Left lung (tissue), 14 donors: ENCODE measurements around the gene EDN1. TPM values are rescaled to one million over a fixed set of nuclear protein-coding genes. Genes with fewer than 3 reads are reported as not detected.
A peak's percentile ranks its signal among the peaks of the same experiment; 100 is the strongest.

ENCODE experiments used
- ATAC-seq: fragments of 200-7000 bp; cut with Tn5 transposase; one replicate; pipeline ENCODE4 v1.9.1; 2020; ENCODE audit warnings: moderate library complexity
- DNase-seq, 4 donors: peaks; one replicate each; pipeline ENCODE4 v3.0.0-alpha.2; 2013 to 2020
- H3K27ac ChIP-seq, 2 donors: fragments of 200-600 bp; sonication (generic) in 1 of 2; one replicate each; pipeline versions ENCODE4 v1.5.0 to v1.8.0; 2020 to 2021
- H3K27me3 ChIP-seq, 2 donors: fragments of 200-600 bp; sonication (generic) in 1 of 2; one replicate each; pipeline versions ENCODE4 v1.5.0 to v1.8.0; 2020 to 2021
- H3K36me3 ChIP-seq, 2 donors: fragments of 200-600 bp; sonication (generic) in 1 of 2; one replicate each; pipeline versions ENCODE4 v1.5.0 to v1.8.0; 2020 to 2021
- H3K4me1 ChIP-seq, 2 donors: fragments of 200-600 bp; one replicate each; pipeline ENCODE4 v1.8.0; 2021
- H3K4me3 ChIP-seq, 2 donors: fragments of 200-600 bp; sonication (generic) in 1 of 2; one replicate each; pipeline versions ENCODE4 v1.5.0 to v1.8.0; 2020 to 2021; ENCODE audit warnings: mild to moderate bottlenecking in 1 of 2
- H3K9me3 ChIP-seq, 2 donors: fragments of 200-600 bp; sonication (generic) in 1 of 2; one replicate each; pipeline versions ENCODE4 v1.5.0 to v1.8.0; 2020 to 2021
- intact Hi-C, 2 donors: fragments of 100-400 bp; cut with DNase I; formaldehyde crosslinking; loops; one replicate each; pipeline versions ENCODE4 v1.11.2 to v1.14.2; 2022
- long read RNA-seq, 12 donors: library from polyadenylated mRNA in 2 of 12; unstranded in 2 of 12; transcript quantifications; one replicate each; pipeline ENCODE4 v2.0.0 and lab custom pipeline, GENCODE V29; 2019 to 2026
- polyA plus RNA-seq, 6 donors: library from polyadenylated mRNA; unstranded; fragments of 120-200 nt; gene quantifications; one replicate each; pipeline ENCODE4 v1.2.1, GENCODE V29; 2013; ENCODE audit not compliant: insufficient read length in 6 of 6
- total RNA-seq, 2 donors: library from RNA; stranded (reverse); fragmentation: NEBNext Ultra II Directional; extraction: Animal tissue kit (Norgen Biotek cat#: 25700); gene quantifications; one replicate each; pipeline ENCODE4 v1.2.1, GENCODE V29; 2021
- TF ChIP-seq, protein P1 (sequence below), 2 donors: fragments of 200-600 bp; sonication (generic) in 1 of 2; IDR thresholded peaks; one replicate each; pipeline versions ENCODE4 v1.5.0 to v1.8.0; 2021; ENCODE audit warnings: antibody characterized with exemption in 2 of 2
- donor health status: DM: no; HTN: yes; CAD: no.
- donor health status: DM: no; HTN: no; CAD: no.

EDN1 gene
- total RNA-seq (10 to 100 TPM; 21.7 to 23.2 TPM), polyA plus RNA-seq (10 to 100 TPM; 35.4 to 58.9 (median 42.7) TPM)
- long read RNA-seq, donor 1, transcript EDN1-201 (5 exons, 2,033 nt), result major isoform, 14 of 19 reads
- long read RNA-seq, donor 1, partial matches to known transcripts, result 5 of 19 reads
- long read RNA-seq, donor 1, other reads (novel, unspliced or antisense), result 0 of 19 reads
- long read RNA-seq, donor 2, transcript EDN1-201 (5 exons, 2,033 nt), result major isoform, 19 of 19 reads
- long read RNA-seq, donor 2, partial matches to known transcripts, result 0 of 19 reads
- long read RNA-seq, donor 2, other reads (novel, unspliced or antisense), result 0 of 19 reads
- long read RNA-seq, donor 3, transcript EDN1-201 (5 exons, 2,033 nt), result major isoform, 14 of 14 reads
- long read RNA-seq, donor 3, partial matches to known transcripts, result 0 of 14 reads
- long read RNA-seq, donor 3, other reads (novel, unspliced or antisense), result 0 of 14 reads
- long read RNA-seq, donor 4, transcript EDN1-201 (5 exons, 2,033 nt), result major isoform, 31 of 41 reads
- long read RNA-seq, donor 4, partial matches to known transcripts, result 6 of 41 reads
- long read RNA-seq, donor 4, other reads (novel, unspliced or antisense), result 4 of 41 reads
- long read RNA-seq, donor 5, transcript EDN1-201 (5 exons, 2,033 nt), result major isoform, 6 of 6 reads
- long read RNA-seq, donor 5, partial matches to known transcripts, result 0 of 6 reads
- long read RNA-seq, donor 5, other reads (novel, unspliced or antisense), result 0 of 6 reads
- long read RNA-seq, donor 6, transcript EDN1-201 (5 exons, 2,033 nt), result major isoform, 13 of 24 reads
- long read RNA-seq, donor 6, partial matches to known transcripts, result 11 of 24 reads
- long read RNA-seq, donor 6, other reads (novel, unspliced or antisense), result 0 of 24 reads
- long read RNA-seq, donor 7, transcript EDN1-201 (5 exons, 2,033 nt), result major isoform, 17 of 17 reads
- long read RNA-seq, donor 7, partial matches to known transcripts, result 0 of 17 reads
- long read RNA-seq, donor 7, other reads (novel, unspliced or antisense), result 0 of 17 reads
- long read RNA-seq, donor 8, transcript EDN1-201 (5 exons, 2,033 nt), result major isoform, 13 of 13 reads
- long read RNA-seq, donor 8, partial matches to known transcripts, result 0 of 13 reads
- long read RNA-seq, donor 8, other reads (novel, unspliced or antisense), result 0 of 13 reads
- long read RNA-seq, donor 9, result 0 reads
- long read RNA-seq, donor 10, transcript EDN1-201 (5 exons, 2,033 nt), result major isoform, 10 of 14 reads
- long read RNA-seq, donor 10, partial matches to known transcripts, result 0 of 14 reads
- long read RNA-seq, donor 10, other reads (novel, unspliced or antisense), result 4 of 14 reads
- long read RNA-seq, donor 11, partial matches to known transcripts, result 0 of 2 reads
- long read RNA-seq, donor 11, other reads (novel, unspliced or antisense), result 0 of 2 reads
- long read RNA-seq, donor 12, transcript EDN1-201 (5 exons, 2,033 nt), result major isoform, 13 of 13 reads
- long read RNA-seq, donor 12, partial matches to known transcripts, result 0 of 13 reads
- long read RNA-seq, donor 12, other reads (novel, unspliced or antisense), result 0 of 13 reads

DNA sequence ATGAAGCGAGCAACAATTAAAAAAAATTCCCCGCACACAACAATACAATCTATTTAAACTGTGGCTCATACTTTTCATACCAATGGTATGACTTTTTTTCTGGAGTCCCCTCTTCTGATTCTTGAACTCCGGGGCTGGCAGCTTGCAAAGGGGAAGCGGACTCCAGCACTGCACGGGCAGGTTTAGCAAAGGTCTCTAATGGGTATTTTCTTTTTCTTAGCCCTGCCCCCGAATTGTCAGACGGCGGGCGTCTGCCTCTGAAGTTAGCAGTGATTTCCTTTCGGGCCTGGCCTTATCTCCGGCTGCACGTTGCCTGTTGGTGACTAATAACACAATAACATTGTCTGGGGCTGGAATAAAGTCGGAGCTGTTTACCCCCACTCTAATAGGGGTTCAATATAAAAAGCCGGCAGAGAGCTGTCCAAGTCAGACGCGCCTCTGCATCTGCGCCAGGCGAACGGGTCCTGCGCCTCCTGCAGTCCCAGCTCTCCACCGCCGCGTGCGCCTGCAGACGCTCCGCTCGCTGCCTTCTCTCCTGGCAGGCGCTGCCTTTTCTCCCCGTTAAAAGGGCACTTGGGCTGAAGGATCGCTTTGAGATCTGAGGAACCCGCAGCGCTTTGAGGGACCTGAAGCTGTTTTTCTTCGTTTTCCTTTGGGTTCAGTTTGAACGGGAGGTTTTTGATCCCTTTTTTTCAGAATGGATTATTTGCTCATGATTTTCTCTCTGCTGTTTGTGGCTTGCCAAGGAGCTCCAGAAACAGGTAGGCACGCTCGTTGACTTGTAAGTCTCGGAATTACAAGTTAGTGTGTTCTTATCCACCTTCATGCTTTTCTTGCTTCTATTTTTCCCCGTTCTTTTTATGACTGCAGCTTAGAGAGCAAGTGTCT lies at the start of gene EDN1:
EDN1 (plus strand) TSS at position 429 of the 888 bp plus-strand sequence; CDS start at position 698, 269 bp downstream.
- Histone ChIP-seq H3K36me3 (peaks cover 0 to 12% of the 10 kb centered on the region in 2 donors), H3K4me3 (peak within 1 kb of the TSS; percentile 30 to 48), H3K27me3 (peaks cover 0 to 23% of the 10 kb centered on the region in 2 donors), H3K4me1 (peaks cover 0 to 53% of the 10 kb centered on the region in 2 donors), H3K27ac (peak within 1 kb of the TSS; percentile 66 to 81), H3K9me3 (no peaks in the 10 kb centered on the region)
- peak; percentile 64 to 96 (median 86) for DNase-seq
- peak; percentile 75 for ATAC-seq
- TF ChIP-seq, protein P1, sequence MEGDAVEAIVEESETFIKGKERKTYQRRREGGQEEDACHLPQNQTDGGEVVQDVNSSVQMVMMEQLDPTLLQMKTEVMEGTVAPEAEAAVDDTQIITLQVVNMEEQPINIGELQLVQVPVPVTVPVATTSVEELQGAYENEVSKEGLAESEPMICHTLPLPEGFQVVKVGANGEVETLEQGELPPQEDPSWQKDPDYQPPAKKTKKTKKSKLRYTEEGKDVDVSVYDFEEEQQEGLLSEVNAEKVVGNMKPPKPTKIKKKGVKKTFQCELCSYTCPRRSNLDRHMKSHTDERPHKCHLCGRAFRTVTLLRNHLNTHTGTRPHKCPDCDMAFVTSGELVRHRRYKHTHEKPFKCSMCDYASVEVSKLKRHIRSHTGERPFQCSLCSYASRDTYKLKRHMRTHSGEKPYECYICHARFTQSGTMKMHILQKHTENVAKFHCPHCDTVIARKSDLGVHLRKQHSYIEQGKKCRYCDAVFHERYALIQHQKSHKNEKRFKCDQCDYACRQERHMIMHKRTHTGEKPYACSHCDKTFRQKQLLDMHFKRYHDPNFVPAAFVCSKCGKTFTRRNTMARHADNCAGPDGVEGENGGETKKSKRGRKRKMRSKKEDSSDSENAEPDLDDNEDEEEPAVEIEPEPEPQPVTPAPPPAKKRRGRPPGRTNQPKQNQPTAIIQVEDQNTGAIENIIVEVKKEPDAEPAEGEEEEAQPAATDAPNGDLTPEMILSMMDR (IDR thresholded peaks at IDR 0.05), result peak in 1 of 2 donors; percentile 61
- intact Hi-C loops, result loop anchor here (5.0 to 10.0 kb wide), 3 partner anchors 295 to 635 kb away; no protein-coding TSS in a partner anchor

DNA sequence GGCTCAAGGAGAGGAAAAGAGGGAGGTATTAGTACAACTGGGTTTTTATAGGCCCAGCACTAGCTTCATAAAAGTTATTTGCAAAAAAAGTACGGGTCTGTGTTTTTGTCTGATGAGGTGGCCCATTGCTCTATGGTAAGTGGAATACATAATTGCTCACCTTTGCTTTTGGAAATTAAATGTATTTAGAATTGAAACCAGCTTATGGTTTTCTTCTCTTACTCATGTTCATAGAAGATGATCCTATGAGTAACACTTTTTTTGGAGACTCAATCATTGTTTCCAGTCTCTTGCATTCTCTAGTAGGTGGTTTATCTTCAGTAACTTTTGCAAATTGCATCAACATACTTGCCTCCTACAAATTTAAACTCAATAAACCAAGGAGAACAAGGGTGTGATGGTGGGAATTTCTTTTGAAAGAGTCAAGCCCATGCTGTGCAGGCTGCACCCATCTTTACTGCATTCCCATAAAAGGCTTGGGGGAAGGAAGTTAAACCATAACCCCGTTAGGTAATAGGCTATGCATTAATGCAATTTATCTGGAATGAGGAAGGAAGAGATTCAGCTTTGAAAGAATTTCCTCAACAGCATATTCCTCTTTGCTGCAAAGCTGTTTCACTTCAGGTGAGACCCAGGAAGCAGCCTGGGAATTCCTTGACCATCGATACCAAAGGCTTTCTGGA lies 48.5 kb upstream of the EDN1 start:
- Histone ChIP-seq H3K4me1 (peaks cover 0 to 22% of the 10 kb centered on the region in 2 donors), H3K36me3 (no peaks in the 10 kb centered on the region), H3K9me3 (no peaks in the 10 kb centered on the region), H3K4me3 (no peak overlapping the region), H3K27ac (no peak overlapping the region), H3K27me3 (no peaks in the 10 kb centered on the region)
- DNase-seq (no peak), ATAC-seq (peak; percentile 41)
- TF ChIP-seq, protein P1 (IDR thresholded peaks at IDR 0.05), result no peak
- intact Hi-C loops, result no loop called here

DNA sequence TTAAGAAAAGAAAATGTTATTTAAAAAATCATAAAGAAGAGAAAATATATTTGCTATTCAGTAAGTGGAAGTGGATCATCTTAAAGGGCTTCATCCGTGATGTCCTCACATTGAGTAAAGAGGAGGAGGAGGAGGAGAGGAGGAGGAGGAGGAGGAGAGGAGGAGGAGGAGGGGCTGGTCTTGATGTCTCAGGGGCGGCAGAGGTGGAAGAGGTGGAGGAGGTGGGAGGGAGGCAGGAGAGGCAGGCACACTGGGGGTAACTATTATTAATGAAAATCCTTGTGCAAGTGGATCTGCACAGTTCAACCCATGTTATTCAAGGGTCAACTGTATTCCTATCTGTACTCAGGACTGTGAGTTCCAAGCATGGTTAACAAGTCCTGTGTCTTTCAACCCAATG lies 47.0 kb upstream of the EDN1 start:
- Histone ChIP-seq H3K27me3 (no peaks in the 10 kb centered on the region), H3K36me3 (no peaks in the 10 kb centered on the region), H3K27ac (no peak overlapping the region), H3K9me3 (no peaks in the 10 kb centered on the region), H3K4me1 (peaks cover 0 to 22% of the 10 kb centered on the region in 2 donors), H3K4me3 (no peak overlapping the region)
- ATAC-seq, result no peak
- intact Hi-C loops, result no loop called here
- no peak for DNase-seq
- TF ChIP-seq, protein P1 (IDR thresholded peaks at IDR 0.05), result no peak

DNA sequence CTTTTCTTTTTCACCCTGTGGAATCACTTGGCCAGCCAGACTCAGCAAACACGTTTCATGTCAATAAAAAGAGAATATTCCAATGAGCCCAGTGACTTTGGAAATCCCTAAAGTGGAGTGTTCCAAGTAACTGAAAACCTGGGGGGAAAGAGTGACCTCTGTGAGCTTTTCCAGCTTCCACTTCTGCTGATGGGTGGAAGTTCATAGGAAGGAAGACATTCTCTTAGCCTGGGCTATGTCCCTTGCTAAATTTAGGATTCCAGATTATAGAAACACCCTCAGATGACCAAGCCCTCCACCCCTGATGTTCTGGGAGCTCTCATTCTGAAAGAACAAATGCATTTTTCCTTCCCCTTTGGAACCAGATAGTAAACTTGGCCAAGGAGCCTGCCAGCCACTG lies 44.8 kb upstream of the EDN1 start:
- Histone ChIP-seq H3K4me3 (no peak overlapping the region), H3K9me3 (no peaks in the 10 kb centered on the region), H3K27me3 (no peaks in the 10 kb centered on the region), H3K27ac (no peak overlapping the region), H3K36me3 (no peaks in the 10 kb centered on the region), H3K4me1 (peaks cover 0 to 22% of the 10 kb centered on the region in 2 donors)
- intact Hi-C loops, result no loop called here
- TF ChIP-seq, protein P1 (IDR thresholded peaks at IDR 0.05), result no peak
- DNase-seq (no peak), ATAC-seq (no peak)
